Measurements from ENCODE around the gene SSTR4. TPM values are rescaled to one million over a fixed set of nuclear protein-coding genes. Genes with fewer than 3 reads are reported as not detected.
A peak's percentile ranks its signal among the peaks of the same experiment; 100 is the strongest.

Gene SSTR4
- total RNA-seq, 1 experiment from 2014 or later = not detected

DNA sequence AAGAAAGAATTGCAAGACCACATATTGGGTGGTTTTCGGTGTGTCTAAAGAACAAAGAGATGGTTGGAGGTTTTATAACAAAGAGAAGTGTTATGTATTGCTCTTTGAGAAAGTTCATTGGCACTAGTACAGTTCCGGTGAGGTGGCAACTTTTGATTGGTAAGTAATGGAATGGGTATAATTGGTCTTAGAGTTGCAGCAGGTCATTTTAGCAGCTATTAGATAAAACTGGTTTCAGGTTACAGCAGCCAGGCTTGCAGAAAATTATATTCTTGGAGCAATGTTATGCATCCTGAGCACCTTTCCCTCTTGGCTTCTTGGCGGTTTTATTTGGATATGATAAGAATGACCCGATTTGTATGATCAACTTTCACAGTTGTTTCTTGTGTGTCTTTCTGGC, 12.3 kb upstream of the SSTR4 start:
- Histone ChIP-seq H3K79me2 (ENCODE audit: insufficient read depth, low read length) (no peaks in the 10 kb centered on the region), H3K4me1 (ENCODE audit: control insufficient read depth in 1 of 2, insufficient read depth in 2 of 2, low read length in 2 of 2) (no peaks in the 10 kb centered on the region), H3K4me2 (ENCODE audit: low read length) (no peak overlapping the region), H3K9me2 (ENCODE audit: insufficient read depth) (no peaks in the 10 kb centered on the region), H3K9ac (ENCODE audit: low read length) (no peak overlapping the region), H2AFZ (ENCODE audit: low read depth, low read length, poor library complexity, severe bottlenecking) (no peak overlapping the region), H3K9me3 (ENCODE audit: control insufficient read depth in 1 of 2, insufficient read depth in 1 of 2, low read depth in 1 of 2, low read length in 2 of 2) (no peaks in the 10 kb centered on the region), H3K36me3 (ENCODE audit: control insufficient read depth in 1 of 2, insufficient read depth in 2 of 2, low read length in 2 of 2) (no peaks in the 10 kb centered on the region), H3K27me3 (ENCODE audit: insufficient read depth, low read length) (peaks cover 9% of the 10 kb centered on the region; the same call in 1 of the 2 replicates), H4K20me1 (ENCODE audit: insufficient read depth) (no peaks in the 10 kb centered on the region), H3K27ac (ENCODE audit: low read depth, low read length) (no peak overlapping the region), H3K4me3 (replicated peaks in 1 of 2; ENCODE audit: low read depth in 1 of 2, low read length in 2 of 2) (no peak overlapping the region)
- ATAC-seq (no peak), DNase-seq (ENCODE audit: low read depth, low spot score) (no peak)
- TF ChIP-seq REST (IDR thresholded peaks at IDR 0.05; ENCODE audit: low read depth) (no peak), RAD21 (IDR thresholded peaks at IDR 0.05; ENCODE audit: low read depth) (no peak), CEBPB (IDR thresholded peaks at IDR 0.05; ENCODE audit: low read depth) (no peak), JUND (IDR thresholded peaks at IDR 0.05) (no peak), SP1 (IDR thresholded peaks at IDR 0.05; ENCODE audit: low read depth) (no peak)
- RAD21 ChIA-PET (ENCODE audit: low non-redundant PET in 1 of 2, low total read pairs in 2 of 2, uncharacterized antibody in 2 of 2, unreplicated experiment in 2 of 2) = no interaction called here
- CTCF ChIA-PET = interaction anchor here (0.6 kb wide), 1 partner anchor 333 kb away, joined by 3 read pairs; no protein-coding TSS in a partner anchor
- intact Hi-C loops (cut with micrococcal nuclease) = no loop called here
- POLR2A ChIA-PET = interaction anchor here (0.6 kb wide), 2 partner anchors 266 to 432 kb away, joined by 3 read pairs; no protein-coding TSS in a partner anchor
- BruUV-seq (replicated peaks) = no TSS peak

DNA sequence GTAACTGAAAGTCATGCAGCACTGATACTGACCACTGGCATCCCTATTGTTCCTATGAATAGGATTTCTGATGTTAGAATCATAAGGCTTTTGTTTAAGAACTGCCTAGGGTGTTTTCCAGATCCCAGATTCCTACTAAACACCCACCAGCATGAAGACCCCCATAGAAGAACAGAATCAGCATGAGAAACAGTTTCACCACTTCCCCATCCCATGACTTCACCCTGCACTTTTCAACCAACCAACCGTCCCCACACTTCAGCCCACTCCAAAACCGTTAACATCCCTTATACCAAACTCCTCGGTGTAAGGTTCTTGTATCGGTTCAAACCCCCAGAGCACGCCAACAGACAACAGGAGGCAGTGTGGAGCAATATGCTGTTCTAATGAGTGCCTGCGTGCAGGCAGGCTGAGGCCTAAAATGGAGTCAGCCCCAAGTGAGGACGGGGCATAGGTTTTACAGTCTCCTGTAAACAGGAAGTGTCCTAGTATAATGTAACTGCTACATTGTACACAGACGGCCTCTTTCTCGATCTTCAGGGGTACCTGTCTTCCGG, 11.4 kb upstream of the SSTR4 start:
- Histone ChIP-seq H3K36me3 (ENCODE audit: control insufficient read depth in 1 of 2, insufficient read depth in 2 of 2, low read length in 2 of 2) (no peaks in the 10 kb centered on the region), H3K9me3 (ENCODE audit: control insufficient read depth in 1 of 2, insufficient read depth in 1 of 2, low read depth in 1 of 2, low read length in 2 of 2) (no peaks in the 10 kb centered on the region), H3K27me3 (ENCODE audit: insufficient read depth, low read length) (peaks cover 12% of the 10 kb centered on the region; the same call in 1 of the 2 replicates), H3K9me2 (ENCODE audit: insufficient read depth) (no peaks in the 10 kb centered on the region), H3K4me2 (ENCODE audit: low read length) (no peak overlapping the region), H3K4me3 (replicated peaks in 1 of 2; ENCODE audit: low read depth in 1 of 2, low read length in 2 of 2) (no peak overlapping the region), H3K79me2 (ENCODE audit: insufficient read depth, low read length) (no peaks in the 10 kb centered on the region), H3K9ac (ENCODE audit: low read length) (no peak overlapping the region), H3K4me1 (ENCODE audit: control insufficient read depth in 1 of 2, insufficient read depth in 2 of 2, low read length in 2 of 2) (no peaks in the 10 kb centered on the region), H2AFZ (ENCODE audit: low read depth, low read length, poor library complexity, severe bottlenecking) (no peak overlapping the region), H3K27ac (ENCODE audit: low read depth, low read length) (no peak overlapping the region), H4K20me1 (ENCODE audit: insufficient read depth) (no peaks in the 10 kb centered on the region)
- BruUV-seq (replicated peaks) = no TSS peak
- intact Hi-C loops (cut with micrococcal nuclease) = no loop called here
- no peak for TF ChIP-seq ZFX (IDR thresholded peaks at IDR 0.05)
- TF ChIP-seq, protein P1, sequence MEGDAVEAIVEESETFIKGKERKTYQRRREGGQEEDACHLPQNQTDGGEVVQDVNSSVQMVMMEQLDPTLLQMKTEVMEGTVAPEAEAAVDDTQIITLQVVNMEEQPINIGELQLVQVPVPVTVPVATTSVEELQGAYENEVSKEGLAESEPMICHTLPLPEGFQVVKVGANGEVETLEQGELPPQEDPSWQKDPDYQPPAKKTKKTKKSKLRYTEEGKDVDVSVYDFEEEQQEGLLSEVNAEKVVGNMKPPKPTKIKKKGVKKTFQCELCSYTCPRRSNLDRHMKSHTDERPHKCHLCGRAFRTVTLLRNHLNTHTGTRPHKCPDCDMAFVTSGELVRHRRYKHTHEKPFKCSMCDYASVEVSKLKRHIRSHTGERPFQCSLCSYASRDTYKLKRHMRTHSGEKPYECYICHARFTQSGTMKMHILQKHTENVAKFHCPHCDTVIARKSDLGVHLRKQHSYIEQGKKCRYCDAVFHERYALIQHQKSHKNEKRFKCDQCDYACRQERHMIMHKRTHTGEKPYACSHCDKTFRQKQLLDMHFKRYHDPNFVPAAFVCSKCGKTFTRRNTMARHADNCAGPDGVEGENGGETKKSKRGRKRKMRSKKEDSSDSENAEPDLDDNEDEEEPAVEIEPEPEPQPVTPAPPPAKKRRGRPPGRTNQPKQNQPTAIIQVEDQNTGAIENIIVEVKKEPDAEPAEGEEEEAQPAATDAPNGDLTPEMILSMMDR (IDR thresholded peaks at IDR 0.05 in 2 of 3, conservative IDR thresholded peaks at IDR 0.05 in 1 of 3; ENCODE audit: borderline replicate concordance in 1 of 3, insufficient read depth in 1 of 3, low read depth in 2 of 3, low read length in 2 of 3) = peak in 1 of 3 experiments; percentile 32; a peak in 2 of 6 replicates
- RAD21 ChIA-PET (ENCODE audit: low non-redundant PET in 1 of 2, low total read pairs in 2 of 2, uncharacterized antibody in 2 of 2, unreplicated experiment in 2 of 2) = no interaction called here
- DNase-seq (ENCODE audit: low read depth, low spot score) = no peak
- ATAC-seq = no peak
- CTCF ChIA-PET = no interaction called here
- POLR2A ChIA-PET = no interaction called here

All from HCT116 (cell line).